ENCODE measurements around the gene RAB7A.

The RAB7A gene

GRCh38 chr3:128851601-128852000 is 125.6 kb downstream of the RAB7A start:
- no peak for DNase-seq (ENCODE audit: low spot score)

- DNase-seq (ENCODE audit: low spot score), result no peak
Observed at GRCh38 chr3:128853826-128854225, 127.8 kb downstream of the RAB7A start.

- DNase-seq (ENCODE audit: low spot score), result no peak
Observed at GRCh38 chr3:128854475-128854874, 128.5 kb downstream of the RAB7A start.

DNA sequence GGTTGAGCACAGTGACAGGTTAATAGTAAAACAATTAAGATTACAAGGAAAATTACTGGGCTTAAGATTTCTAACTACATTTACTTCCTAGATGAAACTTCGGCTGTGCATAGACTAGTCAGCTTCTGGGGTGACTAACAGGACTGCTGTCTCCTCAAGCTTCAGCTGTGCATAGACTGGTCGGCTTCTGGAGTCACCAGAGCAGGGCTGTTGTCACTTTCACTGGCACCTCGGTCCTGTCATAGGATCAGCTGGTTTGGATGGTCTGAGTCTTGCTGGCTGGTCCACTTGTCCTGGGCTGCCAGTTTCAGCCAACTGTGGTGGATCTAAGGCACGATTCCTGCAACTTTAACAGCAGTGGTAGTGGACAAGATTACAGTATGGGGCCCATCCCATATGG is 129.6 kb downstream of the RAB7A start:
- no peak for DNase-seq (ENCODE audit: low spot score)

- DNase-seq (ENCODE audit: low spot score), result no peak
Observed at GRCh38 chr3:128858167-128858566, 132.2 kb downstream of the RAB7A start.

DNA sequence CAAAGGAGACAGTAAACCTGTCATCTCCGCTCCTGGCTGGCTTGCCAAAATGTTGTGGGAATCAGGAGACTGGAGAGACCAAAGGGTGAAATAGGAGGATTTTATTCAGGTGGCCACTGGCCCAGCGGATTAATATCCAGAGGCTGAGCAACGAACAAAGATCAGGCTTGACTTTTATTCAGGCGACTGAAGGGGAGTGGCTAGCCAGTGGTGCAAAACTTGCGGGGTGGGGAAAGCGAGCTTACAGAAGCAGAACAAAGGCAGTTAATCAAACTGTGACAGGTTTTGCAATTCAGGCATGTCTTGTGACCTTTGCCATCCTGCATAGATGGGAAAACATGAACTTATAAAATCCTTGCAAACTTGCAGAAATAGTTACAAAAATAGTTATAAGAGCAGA is 133.6 kb downstream of the RAB7A start:
- no peak for DNase-seq (ENCODE audit: low spot score)

DNA sequence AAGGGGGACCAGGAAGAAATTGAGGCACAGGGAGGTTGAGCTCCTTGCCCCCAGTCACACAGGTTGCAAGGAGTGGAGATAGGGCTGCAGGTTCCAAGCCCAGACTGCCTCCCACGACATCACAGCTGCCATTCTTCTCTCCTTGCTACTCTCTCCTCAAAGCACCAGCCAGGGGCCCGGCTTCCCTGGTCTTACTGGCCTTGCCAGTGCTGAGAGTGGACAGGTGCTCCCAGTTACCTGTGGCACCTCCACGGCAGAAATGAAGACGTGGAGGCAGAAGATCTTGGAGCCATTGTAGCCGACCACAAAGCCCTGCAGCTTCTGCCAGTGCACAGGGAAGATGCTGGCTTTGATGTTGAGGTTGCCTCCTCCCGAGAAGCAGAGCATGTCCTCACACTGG is 135.5 kb downstream of the RAB7A start:
- no peak for DNase-seq (ENCODE audit: low spot score)

- DNase-seq (ENCODE audit: low spot score), result no peak
Observed at GRCh38 chr3:128863560-128863959, 137.6 kb downstream of the RAB7A start.
